HG03060 (cell line): ENCODE data around the gene TSPYL1.
A peak's percentile ranks its signal among the peaks of the same experiment; 100 is the strongest.
"Not testable (repeated sequence)": the region's sequence is repeated elsewhere in the genome, so short reads cannot be mapped to it uniquely, and the experiment has no call there.

Source experiments
- ATAC-seq: cut with Tn5 transposase; IDR thresholded peaks from one replicate; pipeline ENCODE4 v1.9.1; 2021; ENCODE audit warnings: low read depth, moderate number of reproducible peaks; ENCODE audit not compliant: unreplicated experiment

Gene TSPYL1

GRCh38 chr6:116279232-116280160, at the start of gene TSPYL1:
Gene TSPYL1, minus strand, starts transcription at chr6:116279930. Its CDS starts 100 bp downstream, at chr6:116279830.
- ATAC-seq: peak; percentile 96

GRCh38 chr6:116329156-116329555, 49.4 kb upstream of the TSPYL1 start:
- no peak for ATAC-seq

DNA sequence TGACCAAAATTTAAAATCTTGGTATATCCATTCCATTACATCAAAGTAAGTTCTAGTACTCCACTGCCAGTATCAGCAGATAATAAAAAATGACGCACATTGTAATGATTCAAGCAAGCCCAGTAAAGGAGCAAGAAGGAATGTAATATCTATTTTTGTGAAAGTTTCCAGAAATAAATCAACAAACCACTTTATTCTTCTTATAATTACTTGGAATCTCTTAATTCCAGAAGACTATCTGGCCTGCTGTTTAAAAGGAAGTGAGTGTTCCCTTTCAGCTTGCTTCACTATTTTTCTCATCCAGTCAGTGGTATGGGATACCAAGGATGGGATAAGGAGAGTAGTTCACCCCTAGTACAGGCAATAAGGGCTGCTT, 48.8 kb upstream of the TSPYL1 start:
- ATAC-seq: no peak

GRCh38 chr6:116327803-116328527, 48.2 kb upstream of the TSPYL1 start:
- no peak for ATAC-seq

GRCh38 chr6:116326996-116327395, 47.3 kb upstream of the TSPYL1 start:
- no peak for ATAC-seq

DNA sequence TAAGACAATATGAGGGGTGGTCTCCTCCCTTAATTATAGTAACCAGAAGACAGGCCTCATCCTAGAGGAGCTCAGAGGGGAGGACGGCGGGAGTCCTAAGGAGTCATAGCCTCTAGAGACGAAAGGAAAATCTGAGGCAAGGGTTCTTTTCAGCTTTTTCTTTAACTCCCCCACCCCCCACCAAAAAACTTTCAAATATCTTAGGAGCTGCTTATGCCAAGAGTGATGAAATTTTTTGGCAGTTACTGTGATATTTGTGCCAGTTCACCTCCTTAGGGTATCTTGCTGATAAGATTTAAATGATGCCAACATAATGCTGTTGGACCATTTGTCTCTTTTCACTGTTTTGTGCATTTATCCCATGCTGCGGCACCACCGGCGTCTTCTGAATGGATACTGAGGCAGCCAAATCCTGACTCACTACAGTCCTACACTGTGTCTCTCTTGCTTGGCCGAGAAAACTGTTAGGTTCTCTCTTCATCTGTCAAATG, 46.5 kb upstream of the TSPYL1 start:
- ATAC-seq: no peak

DNA sequence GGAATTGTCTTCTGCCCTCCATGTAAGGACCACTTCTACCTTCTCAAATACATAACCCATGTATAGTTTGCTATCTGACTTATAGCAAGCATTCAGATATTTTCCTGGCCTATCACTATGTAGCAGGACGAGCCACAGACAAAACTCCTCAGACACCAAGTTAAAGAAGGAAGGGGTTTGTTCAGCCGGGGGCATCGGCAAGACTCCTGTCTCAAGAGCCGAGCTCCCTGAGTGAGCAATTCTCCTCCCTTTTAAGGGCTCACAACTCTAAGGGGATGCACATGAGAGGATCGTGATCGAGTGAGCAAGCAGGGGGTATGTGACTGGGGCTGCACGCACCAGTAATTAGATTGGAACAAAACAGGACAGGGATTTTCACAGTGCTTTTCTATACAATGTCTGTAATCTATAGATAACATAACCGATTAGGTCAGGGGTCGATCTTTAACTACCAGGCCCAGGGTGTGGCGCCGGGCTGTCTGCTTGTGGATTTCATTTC, 46.0 kb upstream of the TSPYL1 start:
- not testable (repeated sequence) for ATAC-seq

DNA sequence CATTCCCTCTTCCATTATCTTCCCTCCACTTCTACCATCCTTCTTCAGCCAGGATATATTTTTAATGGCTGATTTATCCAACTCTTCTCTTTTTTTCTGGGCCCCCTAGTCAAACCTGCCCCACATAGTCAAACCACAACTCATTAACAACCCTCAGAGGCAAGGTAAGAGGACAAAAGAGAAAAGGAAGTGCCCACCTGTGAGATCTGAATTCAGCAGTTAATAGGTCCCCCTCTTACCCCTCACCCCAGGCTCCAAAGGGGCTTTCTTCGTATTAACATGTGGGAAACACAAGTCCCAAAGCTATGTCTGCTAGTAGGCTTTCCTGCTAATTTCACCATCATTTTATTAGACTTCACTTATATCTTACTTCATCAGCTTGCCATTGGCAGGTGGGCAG, 44.1 kb upstream of the TSPYL1 start:
- ATAC-seq: no peak

DNA sequence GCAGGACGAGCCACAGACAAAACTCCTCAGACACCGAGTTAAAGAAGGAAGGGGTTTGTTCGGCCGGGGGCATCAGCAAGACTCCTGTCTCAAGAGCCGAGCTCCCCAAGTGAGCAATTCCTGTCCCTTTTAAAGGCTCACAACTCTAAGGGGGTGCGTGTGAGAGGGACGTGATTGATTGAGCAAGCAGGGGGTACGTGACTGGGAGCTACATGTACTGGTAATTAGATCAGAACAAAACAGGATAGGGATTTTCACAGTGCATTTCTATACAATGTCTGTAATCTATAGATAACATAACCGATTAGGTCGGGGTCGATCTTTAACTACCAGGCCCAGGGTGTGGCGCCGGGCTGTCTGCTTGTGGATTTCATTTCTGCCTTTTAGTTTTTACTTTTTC, 42.2 kb upstream of the TSPYL1 start:
- ATAC-seq: not testable (repeated sequence)

DNA sequence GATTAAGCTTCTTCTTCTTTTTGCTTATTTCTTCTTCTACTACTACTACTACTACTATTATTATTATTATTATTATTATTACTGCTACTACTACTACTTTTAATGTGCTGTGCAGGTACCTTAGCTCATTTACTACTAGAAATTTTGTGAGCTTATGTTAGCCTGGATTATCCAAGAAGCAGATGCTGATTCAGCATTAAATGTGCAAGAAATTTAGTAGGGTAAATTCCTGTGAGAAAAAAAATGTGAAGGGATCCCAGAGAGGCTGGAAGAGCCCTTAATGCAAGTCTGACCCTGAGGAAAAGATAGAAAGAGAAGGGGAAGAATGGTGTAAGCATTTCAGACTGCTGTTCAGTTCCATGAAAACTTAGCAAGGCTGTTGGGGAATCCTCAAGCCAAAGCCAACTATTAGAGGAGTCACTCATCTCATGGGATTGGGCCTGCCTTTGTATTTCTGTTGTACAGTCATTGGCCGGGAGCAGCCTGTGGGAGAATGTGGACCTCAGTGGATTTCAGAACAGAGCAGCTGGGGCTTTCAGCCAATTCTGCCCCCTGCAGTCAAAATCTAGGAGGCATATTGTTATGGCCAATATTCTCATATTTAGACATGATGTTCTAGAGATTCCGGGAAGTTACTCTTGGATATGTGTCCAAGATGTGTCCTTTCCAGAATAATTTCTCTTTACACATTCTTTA, 37.2 kb upstream of the TSPYL1 start:
- no peak for ATAC-seq

DNA sequence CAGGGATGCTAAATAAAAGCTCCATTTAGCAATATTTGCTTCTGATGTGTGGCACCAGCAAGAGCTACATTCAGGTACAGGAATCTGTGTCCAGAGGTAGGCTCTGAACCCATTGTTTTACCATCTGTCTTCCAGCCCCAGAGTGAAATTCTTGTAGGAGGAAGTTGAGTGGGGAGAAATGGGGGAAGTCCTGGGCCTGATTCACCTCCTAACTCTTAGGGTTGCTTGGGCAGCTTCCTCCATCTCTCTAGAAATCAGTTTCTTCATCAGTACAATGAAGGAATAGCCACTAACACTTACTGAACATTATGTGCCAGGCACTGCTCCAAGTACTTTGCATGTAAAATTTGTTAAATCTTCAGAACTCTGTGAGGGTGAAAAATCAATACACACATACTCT, 35.1 kb upstream of the TSPYL1 start:
- ATAC-seq: no peak

- ATAC-seq: no peak
Measured at GRCh38 chr6:116314218-116314617, 34.5 kb upstream of the TSPYL1 start.

DNA sequence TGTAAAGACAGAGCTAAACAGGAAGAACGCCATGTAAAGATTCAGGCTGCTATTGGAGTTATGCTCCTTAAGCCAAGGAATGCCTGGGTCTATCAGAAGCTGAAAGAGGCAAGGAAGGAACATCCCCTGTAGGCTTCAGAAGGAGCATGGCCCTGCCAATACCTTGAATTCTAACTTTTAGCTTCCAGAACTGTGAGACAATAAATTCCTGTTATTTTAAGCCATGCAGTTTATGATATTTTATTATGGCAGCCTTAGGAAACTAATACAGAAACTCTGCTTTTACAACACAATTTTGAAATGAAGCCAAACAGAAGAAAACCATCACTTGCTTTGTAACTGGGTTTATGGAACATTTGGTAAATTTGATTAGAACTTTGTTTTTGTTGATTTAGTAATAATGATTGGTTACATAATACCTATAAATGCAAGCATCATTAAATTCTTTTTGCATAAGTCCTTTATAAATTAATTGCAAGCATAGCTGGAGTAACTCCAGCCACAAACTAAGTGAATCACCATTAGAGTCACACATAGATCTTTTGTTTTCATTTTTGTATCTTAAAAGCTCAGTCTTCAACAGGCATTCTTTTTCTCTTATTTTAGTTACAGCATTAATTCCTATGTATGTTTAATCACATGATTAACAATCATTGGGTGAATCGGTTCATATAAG, 33.5 kb upstream of the TSPYL1 start:
- no peak for ATAC-seq

GRCh38 chr6:116309657-116310056, 29.9 kb upstream of the TSPYL1 start:
- ATAC-seq: no peak

GRCh38 chr6:116309001-116309400, 29.3 kb upstream of the TSPYL1 start:
- ATAC-seq: no peak

- no peak for ATAC-seq
Measured at GRCh38 chr6:116307633-116308032, 27.9 kb upstream of the TSPYL1 start.

GRCh38 chr6:116307001-116307400, 27.3 kb upstream of the TSPYL1 start:
- ATAC-seq: no peak

DNA sequence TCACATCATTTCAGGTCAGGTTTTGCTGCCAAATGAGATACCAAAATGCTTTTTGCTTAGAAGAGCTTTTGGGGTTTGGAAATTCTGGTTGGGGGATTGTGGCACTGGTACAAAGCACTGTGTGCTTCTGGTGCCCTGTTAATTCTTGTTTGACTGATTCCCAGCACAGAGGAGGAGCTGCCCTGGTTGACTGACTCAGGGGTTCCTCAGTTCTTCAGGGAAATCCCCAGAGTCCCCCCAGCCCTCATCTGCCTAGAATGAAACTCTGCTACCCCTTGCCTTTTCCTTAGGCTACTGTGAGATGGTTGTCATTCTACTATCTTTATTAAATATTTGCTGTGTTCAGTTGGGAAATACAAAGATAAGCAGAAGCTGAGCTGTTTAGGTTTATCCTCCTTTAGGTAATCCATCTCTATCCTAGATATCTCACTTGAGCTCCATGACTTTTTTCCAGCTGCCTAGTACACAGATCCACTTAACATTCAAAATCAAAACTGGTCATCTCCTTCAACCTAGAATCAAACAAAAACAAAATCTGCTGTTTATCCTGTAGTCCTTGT, 24.9 kb upstream of the TSPYL1 start:
- ATAC-seq: no peak

DNA sequence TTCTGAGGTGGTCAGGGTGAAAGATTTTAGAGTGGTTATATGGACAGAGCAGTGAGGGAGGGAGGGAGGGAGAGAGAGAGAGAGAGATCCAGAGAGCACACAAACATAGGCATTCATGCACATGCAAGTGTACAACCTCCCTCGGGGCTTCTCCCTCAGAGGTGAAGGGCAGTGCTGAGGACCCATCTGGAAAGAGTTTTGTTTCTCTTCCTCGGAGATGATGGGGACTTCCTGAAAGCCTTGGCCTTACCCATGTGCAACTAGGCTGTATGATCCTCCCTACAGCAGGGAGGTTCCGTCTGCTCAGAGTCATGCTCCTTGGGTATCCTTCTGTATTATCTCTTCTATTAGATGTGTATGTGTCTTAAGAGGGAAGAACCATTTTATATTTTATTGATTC, 21.4 kb upstream of the TSPYL1 start:
- ATAC-seq: no peak

DNA sequence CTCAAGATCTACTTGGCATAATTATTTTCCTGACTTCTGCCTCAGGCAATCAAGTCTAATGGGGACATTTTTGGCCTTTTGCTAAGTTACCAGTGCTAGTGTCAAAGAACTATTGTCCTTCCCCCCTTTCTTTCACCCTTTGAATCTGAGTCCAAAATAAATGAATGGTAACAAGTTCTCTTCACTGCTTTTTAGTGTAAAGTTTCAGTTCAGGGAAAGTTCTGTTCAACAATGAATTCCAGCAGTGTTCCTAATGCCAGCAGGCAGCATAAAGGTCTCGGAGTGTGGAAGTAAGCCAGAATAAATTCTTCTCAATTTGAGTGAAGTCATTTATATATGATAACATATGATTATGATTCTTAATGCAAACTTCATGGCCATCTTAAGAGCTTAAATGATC, 20.8 kb upstream of the TSPYL1 start:
- no peak for ATAC-seq
